ENCODE results near the gene BTBD1.

DNA sequence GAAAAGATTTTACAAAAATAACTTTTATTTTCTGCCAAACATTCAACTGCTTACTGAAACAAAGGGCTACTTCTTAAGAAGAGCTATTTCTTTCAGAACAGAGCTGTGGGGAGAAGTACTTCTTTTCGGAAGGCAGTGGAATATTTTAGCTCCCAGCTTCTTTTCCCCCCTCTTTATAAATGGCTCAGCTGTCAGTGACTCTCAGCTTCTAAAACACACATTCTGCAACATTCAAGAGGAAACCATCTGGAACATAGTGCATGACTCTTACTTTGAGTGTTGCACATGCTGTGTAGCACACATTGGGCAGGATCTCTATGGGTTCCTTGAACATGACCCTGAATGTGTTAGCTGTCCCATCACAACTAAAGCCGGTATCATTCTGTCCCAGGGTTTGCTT is 48.6 kb downstream of the BTBD1 start:
- no peak for TF ChIP-seq CTCF (IDR thresholded peaks at IDR 0.05)
- TF ChIP-seq EZH2 (IDR thresholded peaks at IDR 0.05), result no peak
